ENCODE measurements around the gene SHISA9.

DNA sequence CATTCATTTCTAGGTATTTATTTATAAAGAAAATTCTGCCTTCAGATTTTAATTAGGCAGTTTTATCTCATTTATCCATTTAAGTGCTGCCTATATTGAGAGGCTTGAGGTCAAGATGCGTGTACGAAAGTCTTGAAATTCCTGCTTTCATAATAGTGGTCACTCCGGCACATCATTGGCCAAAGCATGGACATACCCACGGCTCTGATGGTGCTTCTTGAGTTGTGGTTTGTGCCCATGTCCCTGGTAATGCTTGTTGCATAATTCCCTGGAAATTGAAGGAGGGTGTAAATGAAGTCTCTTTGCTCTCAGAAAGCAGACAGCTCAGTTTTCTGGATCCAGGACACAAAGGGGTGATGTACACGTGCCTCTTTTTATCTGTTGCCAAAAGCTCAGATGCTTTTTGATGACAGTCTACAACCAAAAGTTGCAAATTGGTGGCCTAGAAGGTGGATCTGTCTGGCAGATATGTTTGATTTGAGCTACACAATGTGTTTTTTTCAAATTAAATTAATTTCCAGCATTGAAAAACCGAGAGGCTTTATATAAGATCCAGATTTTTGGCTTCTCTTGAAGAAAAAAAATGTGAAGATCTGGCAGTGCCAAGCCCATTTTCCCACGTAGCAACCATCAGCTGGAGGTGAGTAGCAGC, 94.4 kb downstream of the SHISA9 start:
- TF ChIP-seq, protein P1, sequence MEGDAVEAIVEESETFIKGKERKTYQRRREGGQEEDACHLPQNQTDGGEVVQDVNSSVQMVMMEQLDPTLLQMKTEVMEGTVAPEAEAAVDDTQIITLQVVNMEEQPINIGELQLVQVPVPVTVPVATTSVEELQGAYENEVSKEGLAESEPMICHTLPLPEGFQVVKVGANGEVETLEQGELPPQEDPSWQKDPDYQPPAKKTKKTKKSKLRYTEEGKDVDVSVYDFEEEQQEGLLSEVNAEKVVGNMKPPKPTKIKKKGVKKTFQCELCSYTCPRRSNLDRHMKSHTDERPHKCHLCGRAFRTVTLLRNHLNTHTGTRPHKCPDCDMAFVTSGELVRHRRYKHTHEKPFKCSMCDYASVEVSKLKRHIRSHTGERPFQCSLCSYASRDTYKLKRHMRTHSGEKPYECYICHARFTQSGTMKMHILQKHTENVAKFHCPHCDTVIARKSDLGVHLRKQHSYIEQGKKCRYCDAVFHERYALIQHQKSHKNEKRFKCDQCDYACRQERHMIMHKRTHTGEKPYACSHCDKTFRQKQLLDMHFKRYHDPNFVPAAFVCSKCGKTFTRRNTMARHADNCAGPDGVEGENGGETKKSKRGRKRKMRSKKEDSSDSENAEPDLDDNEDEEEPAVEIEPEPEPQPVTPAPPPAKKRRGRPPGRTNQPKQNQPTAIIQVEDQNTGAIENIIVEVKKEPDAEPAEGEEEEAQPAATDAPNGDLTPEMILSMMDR (IDR thresholded peaks at IDR 0.05): no peak
- TF ChIP-seq POLR2A (IDR thresholded peaks at IDR 0.05): no peak
